IMR-90 (cell line): ENCODE data around the gene USP24. TPM values are rescaled to one million over a fixed set of nuclear protein-coding genes. Genes with fewer than 3 reads are reported as not detected.

Source experiments
- ATAC-seq: fragments of 200-7000 bp; cut with Tn5 transposase; 2 replicates; pipeline ENCODE4 v1.9.1; 2020; ENCODE audit warnings: low read depth, mild to moderate bottlenecking, moderate library complexity
- BruUV-seq: library from RNA; stranded (reverse); fragments of 400-500 nt; replicated peaks from 2 replicates; lab custom pipeline; 2021; lab: Mats Ljungman, UMichigan
- CTCF ChIA-PET: fragments of 300-600 bp; formaldehyde crosslinking; extraction: SDS; loops from one replicate; lab custom pipeline; 2021; ENCODE audit warnings: antibody characterized with exemption; lab: Yijun Ruan, JAX
- POLR2A ChIA-PET: fragments of 300-600 bp; sonication (Branson Sonifier 250); formaldehyde crosslinking; loops from one replicate; lab custom pipeline; 2022; ENCODE audit warnings: antibody characterized with exemption; ENCODE audit not compliant: unreplicated experiment; lab: Charles Lee
- DNase-seq: peaks from one replicate; pipeline ENCODE4 v3.0.0; 2013
- H2AFZ ChIP-seq: replicated peaks from 2 replicates; pipeline ENCODE3; 2013; ENCODE audit warnings: low read length, mild to moderate bottlenecking; ENCODE audit not compliant: poor library complexity
- H2AK5ac ChIP-seq: 2 replicates; pipeline ENCODE4 v1.6.1; 2013; ENCODE audit warnings: low read depth, low read length, inconsistent platforms
- H2AK9ac ChIP-seq: replicated peaks from 2 replicates; pipeline ENCODE3; 2013; ENCODE audit warnings: mild to moderate bottlenecking, low read depth, low read length, moderate library complexity; ENCODE audit not compliant: poor library complexity
- H2BK120ac ChIP-seq: 2 replicates; pipeline ENCODE4 v1.6.1; 2013; ENCODE audit warnings: low read depth, low read length, inconsistent platforms
- H2BK15ac ChIP-seq: 3 replicates; pipeline ENCODE4 v1.6.1; 2013; ENCODE audit warnings: low read depth, low read length, inconsistent platforms
- H2BK20ac ChIP-seq: 2 replicates; pipeline ENCODE4 v1.6.1; 2013; ENCODE audit warnings: low read depth, mild to moderate bottlenecking, inconsistent platforms, low read length, moderate library complexity
- H2BK5ac ChIP-seq: 2 replicates; pipeline ENCODE4 v1.6.1; 2013; ENCODE audit warnings: mild to moderate bottlenecking, low read depth, low read length, inconsistent platforms; ENCODE audit not compliant: poor library complexity, severe bottlenecking
- H3K14ac ChIP-seq: replicated peaks from 2 replicates; pipeline ENCODE4 v1.6.1; 2013; ENCODE audit warnings: low read depth, low read length, inconsistent platforms
- H3K18ac ChIP-seq: 2 replicates; pipeline ENCODE4 v1.6.1; 2013; ENCODE audit warnings: low read depth, low read length, control low read depth
- H3K23ac ChIP-seq: 2 replicates; pipeline ENCODE4 v1.6.1; 2013; ENCODE audit warnings: low read depth, low read length, inconsistent platforms
- H3K27ac ChIP-seq: 2 replicates; pipeline ENCODE4 v1.5.1; 2013; ENCODE audit warnings: mild to moderate bottlenecking, control low read depth, low read length; ENCODE audit not compliant: insufficient read depth
- H3K27me3 ChIP-seq: 2 replicates; pipeline ENCODE4 v1.6.1; 2013; ENCODE audit warnings: low read length; ENCODE audit not compliant: control insufficient read depth, insufficient read depth
- H3K36me3 ChIP-seq: 2 replicates; pipeline ENCODE4 v1.6.1; 2013; ENCODE audit warnings: low read length, mixed read lengths; ENCODE audit not compliant: control insufficient read depth, insufficient read depth
- H3K4ac ChIP-seq: 2 replicates; pipeline ENCODE4 v1.6.1; 2013; ENCODE audit warnings: low read depth, low read length, inconsistent platforms
- H3K4me1 ChIP-seq: 2 replicates; pipeline ENCODE4 v1.6.1; 2013; ENCODE audit warnings: low read length, mixed read lengths; ENCODE audit not compliant: control insufficient read depth, insufficient read depth
- H3K4me2 ChIP-seq: 2 replicates; pipeline ENCODE4 v1.6.1; 2013; ENCODE audit warnings: low read depth, mild to moderate bottlenecking, control low read depth, low read length, moderate library complexity
- H3K4me3 ChIP-seq: 2 replicates; pipeline ENCODE4 v1.5.1; 2013; ENCODE audit warnings: low read depth, mild to moderate bottlenecking, control low read depth, low read length, moderate library complexity; ENCODE audit not compliant: insufficient read depth
- H3K56ac ChIP-seq: 2 replicates; pipeline ENCODE4 v1.6.1; 2013; ENCODE audit warnings: low read length, inconsistent platforms; ENCODE audit not compliant: insufficient read depth; ENCODE audit errors: extremely low read depth
- H3K79me1 ChIP-seq, 2 experiments: 2 replicates each; pipeline ENCODE4 v1.6.1; 2013; ENCODE audit warnings: low read length in 2 of 2, inconsistent platforms in 1 of 2, low read depth in 1 of 2
- H3K9ac ChIP-seq: 2 replicates; pipeline ENCODE4 v1.6.1; 2013; ENCODE audit warnings: low read depth, low read length, control low read depth
- H3K9me1 ChIP-seq: 2 replicates; pipeline ENCODE4 v1.6.1; 2013; ENCODE audit warnings: low read length, inconsistent platforms; ENCODE audit not compliant: insufficient read depth
- H3K9me3 ChIP-seq: 2 replicates; pipeline ENCODE4 v1.6.1; 2013; ENCODE audit warnings: low read length; ENCODE audit not compliant: control insufficient read depth, insufficient read depth
- H4K20me1 ChIP-seq: 2 replicates; pipeline ENCODE4 v1.6.1; 2013; ENCODE audit warnings: low read length, inconsistent platforms; ENCODE audit not compliant: insufficient read depth
- H4K5ac ChIP-seq: 2 replicates; pipeline ENCODE4 v1.6.1; 2013; ENCODE audit warnings: mild to moderate bottlenecking, low read depth, low read length, control low read depth
- H4K8ac ChIP-seq, 2 experiments: 2 replicates each; pipeline ENCODE4 v1.6.1; 2013; ENCODE audit warnings: low read depth in 2 of 2, low read length in 2 of 2, control low read depth in 1 of 2, inconsistent platforms in 1 of 2
- H4K91ac ChIP-seq: 2 replicates; pipeline ENCODE4 v1.6.1; 2013; ENCODE audit warnings: low read depth, low read length, inconsistent platforms; ENCODE audit not compliant: insufficient read depth
- CEBPB ChIP-seq: IDR thresholded peaks from 2 replicates; pipeline ENCODE4 v1.6.1; 2012; ENCODE audit warnings: low read depth, low read length, improper control_type of control experiment
- FOS ChIP-seq: fragments of 150-350 bp; IDR thresholded peaks from 2 replicates; pipeline ENCODE4 v1.6.1; 2016; ENCODE audit warnings: low read depth, low read length
- MAFK ChIP-seq: IDR thresholded peaks from 2 replicates; pipeline ENCODE4 v1.6.1; 2012; ENCODE audit warnings: low read depth, low read length, improper control_type of control experiment
- NFE2L2 ChIP-seq: fragments of 150-350 bp; IDR thresholded peaks from 2 replicates; pipeline ENCODE4 v1.6.1; 2016; ENCODE audit warnings: low read depth, mild to moderate bottlenecking, low read length
- POLR2A ChIP-seq: IDR thresholded peaks from 2 replicates; pipeline ENCODE4 v1.6.1; 2012; ENCODE audit warnings: mild to moderate bottlenecking, low read depth, low read length
- RAD21 ChIP-seq: IDR thresholded peaks from 2 replicates; pipeline ENCODE4 v1.6.1; 2012; ENCODE audit warnings: low read length, improper control_type of control experiment
- RCOR1 ChIP-seq: IDR thresholded peaks from 2 replicates; pipeline ENCODE4 v1.6.1; 2012; ENCODE audit warnings: mild to moderate bottlenecking, low read length, improper control_type of control experiment; ENCODE audit not compliant: insufficient replicate concordance
- RFX5 ChIP-seq: IDR thresholded peaks from 2 replicates; pipeline ENCODE4 v1.8.0; 2012; ENCODE audit warnings: low read depth, mild to moderate bottlenecking, low read length, moderate library complexity
- WGBS, 2 experiments: methylation state at CpG; one replicate each; pipeline versions ENCODE4 v1.1.5 to v1.1.7; 2013; ENCODE audit warnings: missing lambda C conversion rate in 2 of 2; ENCODE audit not compliant: insufficient read length in 1 of 2; ENCODE audit errors: extremely low coverage in 2 of 2; 5-methylcytosine and 5-hydroxymethylcytosine counted together
- dilution Hi-C: fragments of 300-500 bp; cut with HindIII; formaldehyde crosslinking; loops from one replicate; pipeline ENCODE4 v1.14.3; 2018; ENCODE audit warnings: low sequenced_read_pairs; ENCODE audit not compliant: unreplicated experiment
- in situ Hi-C: fragments of 300-500 bp; cut with MboI; formaldehyde crosslinking; loops from 3 replicates; pipeline ENCODE4 v1.14.3; 2019; ENCODE audit warnings: low sequenced_read_pairs, inconsistent platforms, mixed read lengths
- intact Hi-C: fragments of 100-400 bp; cut with micrococcal nuclease; formaldehyde crosslinking; loops from 2 replicates; pipeline ENCODE4 v1.10.0; 2022
- polyA plus RNA-seq, 3 experiments: library from polyadenylated mRNA; depleted of rRNA; stranded (reverse); fragments of >200 nt; gene quantifications; 2 replicates each; pipeline ENCODE4 v1.2.3, GENCODE V29; 2012; ENCODE audit warnings: low replicate concordance in 1 of 3
- total RNA-seq: library from RNA; depleted of rRNA; stranded (reverse); fragments of >200 nt; gene quantifications from 2 replicates; pipeline ENCODE4 v1.2.3, GENCODE V29; 2012
- TF ChIP-seq, protein P1 (sequence below): fragments of 150-350 bp; IDR thresholded peaks from 2 replicates; pipeline ENCODE4 v1.6.1; 2016; ENCODE audit warnings: low read depth, mild to moderate bottlenecking, low read length, moderate library complexity, borderline replicate concordance

USP24 gene
- total and polyA plus RNA-seq, 2 of the 4 experiments (the other 2 are of a cell fraction): 8.4 to 36.7 TPM

DNA sequence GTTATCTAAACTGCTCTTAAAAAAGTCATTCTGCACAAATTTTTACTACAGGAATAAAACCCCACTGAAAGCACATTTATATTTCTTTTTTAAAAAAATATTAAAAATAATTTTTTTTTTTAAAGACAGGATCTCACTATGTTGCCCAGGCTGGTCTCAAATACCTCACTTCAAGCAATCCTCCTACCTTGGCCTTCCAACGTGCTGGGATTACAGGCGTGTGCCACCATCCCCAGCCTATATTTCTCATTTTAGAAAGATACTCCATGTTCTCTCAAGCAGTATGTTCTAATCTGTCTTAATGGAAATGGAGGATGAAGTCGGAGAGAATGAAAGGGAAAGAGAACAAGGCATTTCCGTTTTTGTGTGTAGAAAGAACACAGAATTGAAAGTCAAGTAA, 17.1 kb downstream of the USP24 start:
- Histone ChIP-seq H4K8ac (no peak overlapping the region), H3K9ac (no peak overlapping the region), H3K27ac (no peak overlapping the region), H3K4me3 (no peak overlapping the region), H3K9me3 (no peaks in the 10 kb centered on the region), H3K36me3 (peaks cover 1% of the 10 kb centered on the region; the same call in 1 of the 2 replicates), H3K14ac (no peak overlapping the region), H2BK120ac (no peak overlapping the region), H2AK5ac (no peak overlapping the region), H4K20me1 (peaks cover 50% of the 10 kb centered on the region; the same call in 1 of the 2 replicates), H2BK15ac (no peak overlapping the region), H4K5ac (no peak overlapping the region), H2BK5ac (no peak overlapping the region), H3K9me1 (peaks cover 15% of the 10 kb centered on the region), H3K18ac (no peak overlapping the region), H3K79me1 (peaks cover 38 to 67% of the 10 kb centered on the region in 2 experiments), H3K23ac (no peak overlapping the region), H2BK20ac (no peak overlapping the region), H3K4me1 (peaks cover 7% of the 10 kb centered on the region), H2AK9ac (no peak overlapping the region), H3K56ac (no peak overlapping the region), H2AFZ (no peak overlapping the region), H3K4me2 (no peak overlapping the region), H3K4ac (no peak overlapping the region), H4K91ac (no peak overlapping the region), H3K27me3 (no peaks in the 10 kb centered on the region)
- POLR2A ChIA-PET: no interaction called here
- TF ChIP-seq RAD21: no peak
- TF ChIP-seq POLR2A: no peak
- TF ChIP-seq CEBPB: no peak
- TF ChIP-seq, protein P1, sequence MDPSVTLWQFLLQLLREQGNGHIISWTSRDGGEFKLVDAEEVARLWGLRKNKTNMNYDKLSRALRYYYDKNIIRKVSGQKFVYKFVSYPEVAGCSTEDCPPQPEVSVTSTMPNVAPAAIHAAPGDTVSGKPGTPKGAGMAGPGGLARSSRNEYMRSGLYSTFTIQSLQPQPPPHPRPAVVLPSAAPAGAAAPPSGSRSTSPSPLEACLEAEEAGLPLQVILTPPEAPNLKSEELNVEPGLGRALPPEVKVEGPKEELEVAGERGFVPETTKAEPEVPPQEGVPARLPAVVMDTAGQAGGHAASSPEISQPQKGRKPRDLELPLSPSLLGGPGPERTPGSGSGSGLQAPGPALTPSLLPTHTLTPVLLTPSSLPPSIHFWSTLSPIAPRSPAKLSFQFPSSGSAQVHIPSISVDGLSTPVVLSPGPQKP: no peak
- TF ChIP-seq FOS: no peak
- no peak for TF ChIP-seq MAFK
- no peak for TF ChIP-seq RFX5
- TF ChIP-seq RCOR1: no peak
- no peak for TF ChIP-seq NFE2L2
- intact Hi-C loops: no loop called here
- BruUV-seq: no TSS peak
- in situ Hi-C loops: no loop called here
- CTCF ChIA-PET: no interaction called here
- 92% methylated on average over 2 of the region's 4 CpGs; no CpG with 5 or more reads in 1 of the 2 experiments for WGBS, 2 experiments
- no peak for DNase-seq
- dilution Hi-C loops: no loop called here
- no peak for ATAC-seq
